HG03159 (cell line): ENCODE data around the gene PAX7.
"Not testable (repeated sequence)": the region's sequence is repeated elsewhere in the genome, so short reads cannot be mapped to it uniquely, and the experiment has no call there.

Experiments
- ATAC-seq: cut with Tn5 transposase; IDR thresholded peaks from one replicate; pipeline ENCODE4 v1.9.1; 2021; ENCODE audit warnings: mild to moderate bottlenecking, moderate library complexity; ENCODE audit not compliant: unreplicated experiment

The PAX7 gene

DNA sequence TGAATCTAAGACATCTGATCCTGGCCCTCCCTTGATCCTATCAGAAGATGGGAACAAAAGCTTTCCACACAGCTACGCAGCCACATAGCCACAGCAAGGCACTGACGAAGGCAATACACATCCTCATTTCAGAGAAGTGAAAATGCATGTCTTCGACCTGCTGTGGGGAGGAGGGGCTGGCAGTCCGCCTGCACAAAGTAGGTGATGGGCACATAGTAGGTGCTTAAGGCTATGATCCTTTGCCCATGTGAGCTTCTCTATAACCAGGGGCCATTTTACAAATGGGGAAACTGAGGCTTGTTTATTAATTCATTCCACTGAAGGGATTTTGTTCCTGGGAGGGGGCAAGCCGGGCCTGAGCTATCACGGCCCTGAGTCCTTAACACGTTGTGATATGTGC is 94.2 kb downstream of the PAX7 start:
- no peak for ATAC-seq

DNA sequence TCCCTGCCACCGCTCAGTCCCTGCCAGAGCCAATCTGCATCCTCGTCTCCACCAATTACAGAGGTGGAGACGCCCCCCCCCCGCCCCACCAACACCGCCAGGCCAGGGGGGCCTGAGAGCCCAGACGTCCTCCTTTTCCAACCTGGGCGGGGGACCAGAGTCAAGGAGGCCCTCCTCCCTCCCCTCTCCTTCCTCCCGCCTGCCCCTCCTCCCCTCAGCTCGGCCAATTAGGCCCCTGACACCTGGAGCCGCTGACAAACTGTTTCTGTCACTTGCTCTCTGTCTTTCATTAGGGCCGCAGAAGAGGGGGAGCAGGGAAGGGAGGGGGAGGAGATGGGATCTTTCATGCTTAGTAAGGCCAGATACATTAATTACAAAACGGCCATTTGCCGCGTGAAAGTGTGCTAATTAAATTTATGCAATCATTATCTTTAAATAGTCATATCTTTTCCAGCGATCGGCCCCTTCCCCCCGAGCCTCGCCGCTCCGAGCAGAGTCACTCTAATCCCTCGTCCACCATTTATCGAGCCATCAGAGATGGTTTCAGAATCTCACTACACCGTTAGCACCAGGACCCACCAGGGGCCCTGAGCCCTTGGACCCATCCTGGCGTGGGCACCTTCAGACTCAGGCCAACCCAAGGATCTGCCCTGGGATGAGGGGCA is 94.7 kb downstream of the PAX7 start:
- no peak for ATAC-seq

GRCh38 chr1:18726368-18726767 is 95.7 kb downstream of the PAX7 start:
- ATAC-seq: no peak

DNA sequence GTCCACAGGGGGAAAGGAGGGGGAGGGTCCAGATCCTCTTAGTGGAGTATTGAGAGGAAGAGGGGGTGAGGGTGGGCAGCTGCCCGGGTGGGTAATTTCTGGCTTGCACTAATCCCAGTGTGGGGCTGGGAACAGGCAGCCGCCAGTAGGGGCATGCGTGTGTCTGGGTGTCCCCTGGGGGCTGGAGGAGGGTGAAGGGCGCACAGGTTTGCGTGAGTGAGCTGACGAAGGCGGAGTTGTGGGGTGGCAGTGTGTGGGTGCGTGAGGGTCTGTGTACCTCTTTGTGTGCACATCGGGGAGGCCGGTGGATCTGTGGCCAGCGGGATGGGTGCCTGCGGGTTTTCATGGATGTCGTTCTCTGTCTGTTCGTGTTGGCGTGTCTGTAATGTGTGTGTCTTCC is 97.3 kb downstream of the PAX7 start:
- ATAC-seq: no peak

GRCh38 chr1:18730321-18730720 is 99.7 kb downstream of the PAX7 start:
- no peak for ATAC-seq

GRCh38 chr1:18731148-18731547 is 100.5 kb downstream of the PAX7 start:
- no peak for ATAC-seq

DNA sequence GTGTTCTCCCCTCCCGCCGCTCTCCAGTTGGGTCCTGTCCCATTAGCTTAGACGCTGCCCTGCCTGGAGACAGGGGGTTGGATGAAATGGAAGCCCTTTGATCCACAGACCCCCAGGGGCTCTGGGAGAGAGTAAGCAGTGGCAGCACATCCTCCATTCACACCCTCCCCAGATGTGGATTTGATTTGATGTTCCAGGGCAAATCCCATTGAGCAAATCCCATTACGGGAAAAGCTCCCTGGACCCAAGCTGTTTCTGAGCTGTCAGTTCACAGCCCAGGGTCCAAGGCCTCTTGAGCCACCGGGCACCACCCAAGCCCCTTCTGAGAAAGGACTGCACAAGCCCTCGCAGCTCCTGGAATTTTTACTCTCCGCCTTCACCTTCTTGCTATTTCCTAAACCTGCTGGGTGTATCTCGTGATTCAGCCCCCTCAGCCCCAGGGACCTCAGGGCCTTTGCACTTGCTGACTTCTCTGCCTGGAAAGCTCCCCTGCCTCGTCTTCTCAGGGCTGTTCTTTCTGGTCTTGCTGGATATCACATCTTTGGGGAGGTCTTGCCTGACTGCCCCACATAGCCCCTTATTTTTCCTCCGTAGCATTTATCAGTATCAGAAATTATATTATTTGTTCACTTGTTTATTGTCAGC is 101.1 kb downstream of the PAX7 start:
- ATAC-seq: no peak

- ATAC-seq: no peak
Measured at GRCh38 chr1:18732686-18733085, 102.0 kb downstream of the PAX7 start.

DNA sequence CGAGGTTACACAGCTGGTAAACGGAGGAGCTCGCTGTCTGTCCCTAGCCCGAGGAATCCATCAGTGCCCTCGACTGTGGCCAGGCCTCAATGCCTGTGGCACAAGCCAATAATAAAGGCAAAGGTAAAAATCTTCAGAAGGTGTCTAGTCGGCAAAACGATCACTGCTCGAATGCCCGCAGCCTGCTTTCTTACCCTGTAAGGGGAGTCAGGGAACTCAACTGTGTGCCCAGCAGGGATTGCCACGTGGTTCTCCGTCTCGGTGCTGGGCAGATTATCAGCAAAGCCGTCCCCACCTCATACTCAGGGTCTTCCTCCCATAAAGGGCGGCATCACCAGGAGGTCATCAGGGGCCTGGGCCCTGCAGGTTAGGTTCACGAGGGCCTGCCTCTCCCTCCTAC is 103.4 kb downstream of the PAX7 start:
- no peak for ATAC-seq

DNA sequence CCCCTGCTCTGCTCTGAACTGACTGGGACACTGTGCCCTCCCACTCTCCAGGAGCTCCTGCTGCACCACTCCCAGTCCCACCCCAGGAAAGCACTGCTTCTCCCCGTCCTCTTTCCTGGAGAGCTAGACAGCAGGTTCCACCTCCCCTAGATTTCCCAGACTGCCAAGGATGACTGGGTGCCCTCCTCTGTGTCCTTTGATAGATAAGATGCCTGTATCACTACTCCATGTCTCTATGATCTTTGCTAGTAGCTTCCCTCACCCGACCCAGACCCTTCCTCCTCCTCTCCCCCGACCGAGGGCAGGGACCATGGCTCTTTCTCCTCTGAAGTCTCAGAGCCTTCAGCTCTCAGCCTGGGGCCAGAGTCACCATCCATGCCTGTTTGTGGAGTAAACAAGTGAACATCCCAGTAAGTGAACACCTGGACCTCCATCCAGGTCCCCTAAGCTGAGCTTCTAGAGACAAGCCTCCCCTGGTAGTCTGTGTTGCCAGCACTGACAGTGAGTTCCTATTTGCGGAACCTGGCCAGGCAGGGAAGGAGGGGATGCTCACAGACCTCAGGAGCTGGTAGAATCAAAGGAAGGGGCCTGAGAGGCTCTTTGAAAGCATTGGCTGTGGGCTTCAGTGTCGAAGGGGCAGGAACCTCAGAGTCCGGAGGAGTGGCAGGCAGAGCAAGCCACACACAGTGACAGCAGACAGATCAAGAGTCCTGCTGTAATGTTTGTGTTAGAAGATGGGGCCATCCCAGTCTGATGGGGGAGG is 104.0 kb downstream of the PAX7 start:
- ATAC-seq: no peak

DNA sequence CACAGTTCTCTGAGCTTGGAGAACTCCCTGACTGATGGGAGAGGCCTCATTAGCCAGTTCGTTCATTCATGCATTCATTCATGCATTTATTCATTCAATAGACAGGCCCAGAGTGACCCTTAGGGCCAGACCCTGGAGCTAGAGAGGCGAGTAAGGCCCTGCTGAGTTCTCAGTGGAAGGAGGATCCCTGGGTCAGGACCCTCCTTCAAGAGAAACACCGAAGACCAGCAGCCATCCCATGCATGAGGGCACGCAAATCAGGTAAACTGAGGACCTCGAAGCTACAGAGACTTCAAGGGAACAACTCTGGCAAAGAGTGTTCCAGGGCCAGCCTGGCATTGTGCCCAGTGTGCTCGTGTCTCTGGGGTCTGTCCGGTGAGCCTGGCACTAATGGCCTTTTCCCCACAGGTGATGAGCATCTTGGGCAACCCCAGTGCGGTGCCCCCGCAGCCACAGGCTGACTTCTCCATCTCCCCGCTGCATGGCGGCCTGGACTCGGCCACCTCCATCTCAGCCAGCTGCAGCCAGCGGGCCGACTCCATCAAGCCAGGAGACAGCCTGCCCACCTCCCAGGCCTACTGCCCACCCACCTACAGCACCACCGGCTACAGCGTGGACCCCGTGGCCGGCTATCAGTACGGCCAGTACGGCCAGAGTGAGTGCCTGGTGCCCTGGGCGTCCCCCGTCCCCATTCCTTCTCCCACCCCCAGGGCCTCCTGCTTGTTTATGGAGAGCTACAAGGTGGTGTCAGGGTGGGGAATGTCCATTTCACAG is 104.8 kb downstream of the PAX7 start:
- no peak for ATAC-seq

DNA sequence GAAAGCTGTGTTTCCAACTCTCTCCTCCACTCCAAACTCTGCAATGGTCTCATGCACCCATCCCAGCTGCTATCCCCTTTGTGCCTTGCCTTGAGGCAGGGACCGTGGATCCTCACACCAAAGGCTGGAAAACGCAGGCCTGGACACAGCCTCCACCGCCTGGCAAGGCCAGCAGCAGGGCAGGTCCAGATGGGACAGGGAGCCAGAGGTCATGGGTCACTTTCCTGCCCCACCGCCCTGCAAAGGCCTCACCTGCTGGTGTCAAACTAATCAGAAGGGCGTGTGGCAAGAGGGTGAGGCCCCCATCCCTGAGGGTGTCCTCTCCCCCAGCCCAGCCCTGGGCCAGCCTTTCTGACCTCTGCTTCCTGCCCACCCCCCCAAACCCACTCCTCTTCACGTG is 106.3 kb downstream of the PAX7 start:
- ATAC-seq: no peak

- ATAC-seq: no peak
Measured at GRCh38 chr1:18738126-18738525, 107.5 kb downstream of the PAX7 start.

DNA sequence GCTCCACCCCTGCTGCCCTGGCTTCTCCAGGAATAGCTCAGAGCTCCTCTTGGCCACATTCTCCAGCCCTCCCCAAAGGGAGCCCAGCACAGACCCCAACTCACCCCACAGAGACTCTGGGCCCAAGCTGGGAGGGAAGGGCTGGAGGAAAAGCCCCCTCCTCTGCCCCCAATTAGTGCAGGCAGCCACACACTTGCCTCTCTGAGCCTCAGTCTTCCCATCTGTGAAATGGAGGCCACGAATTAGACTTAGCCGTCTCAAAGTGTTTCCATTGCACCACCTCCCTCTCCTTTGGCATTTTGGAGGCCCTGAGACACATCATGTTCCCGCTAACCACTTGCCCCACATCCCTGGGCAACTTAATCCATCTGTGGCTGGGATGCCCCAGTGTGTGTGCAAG is 108.0 kb downstream of the PAX7 start:
- ATAC-seq: no peak

- ATAC-seq: no peak
Measured at GRCh38 chr1:18739408-18739807, 108.8 kb downstream of the PAX7 start.

- no peak for ATAC-seq
Measured at GRCh38 chr1:18739897-18740296, 109.3 kb downstream of the PAX7 start.

DNA sequence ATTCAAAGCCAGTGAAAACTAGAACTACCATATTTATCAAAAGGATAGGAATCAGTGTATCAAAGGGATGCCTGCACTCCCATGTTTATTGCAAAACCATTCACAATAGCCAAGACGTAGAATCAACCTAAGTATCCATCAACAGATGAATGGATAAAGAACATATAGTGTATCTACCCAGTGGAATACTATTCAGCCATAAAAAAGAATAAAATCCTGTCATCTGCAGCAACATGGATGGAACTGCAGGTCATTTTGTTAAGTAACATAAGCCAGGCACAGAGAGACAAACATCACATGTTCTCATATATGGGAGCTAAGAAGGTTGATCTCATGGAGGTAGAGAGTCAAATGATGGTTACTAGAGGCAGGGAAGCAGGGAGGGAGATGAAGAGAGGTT is 110.0 kb downstream of the PAX7 start:
- ATAC-seq: no peak

DNA sequence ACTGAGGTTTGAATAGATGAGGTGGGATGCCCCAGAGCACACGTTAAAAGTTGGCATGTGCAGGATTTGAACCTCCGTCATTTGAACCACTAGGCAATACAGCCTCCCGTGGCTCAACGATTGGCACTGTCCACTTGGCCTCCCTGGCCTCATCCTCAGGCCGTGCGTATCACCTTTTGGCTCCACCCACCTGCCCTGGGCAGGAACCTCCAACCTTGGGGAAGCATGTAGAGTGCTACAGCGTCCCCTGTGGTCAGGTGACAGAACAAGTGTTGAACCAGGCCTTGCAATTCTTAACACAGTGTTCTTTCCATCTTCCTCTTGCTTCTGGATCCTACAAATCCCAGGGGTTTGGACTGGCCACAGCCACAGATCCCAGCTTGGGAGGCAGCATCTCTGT is 112.6 kb downstream of the PAX7 start:
- ATAC-seq: no peak

DNA sequence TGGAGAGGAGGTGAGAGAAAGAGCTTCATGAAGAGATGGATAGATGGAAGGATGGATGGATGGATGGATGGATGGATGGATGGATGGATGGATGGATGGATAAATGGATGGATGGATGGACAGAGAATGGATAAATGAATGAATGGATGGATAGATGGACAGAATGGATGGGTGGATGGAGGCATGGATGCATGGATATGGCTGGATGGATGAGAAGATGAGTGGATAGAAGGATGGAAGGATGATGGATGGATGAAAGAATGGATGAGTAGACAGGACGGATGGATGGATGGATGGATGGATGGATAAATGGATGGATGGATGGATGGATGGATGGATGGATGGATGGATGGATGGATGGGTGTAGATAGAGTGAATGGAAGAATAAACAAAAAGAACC is 113.7 kb downstream of the PAX7 start:
- not testable (repeated sequence) for ATAC-seq

- no peak for ATAC-seq
Measured at GRCh38 chr1:18746981-18747380, 116.3 kb downstream of the PAX7 start.

DNA sequence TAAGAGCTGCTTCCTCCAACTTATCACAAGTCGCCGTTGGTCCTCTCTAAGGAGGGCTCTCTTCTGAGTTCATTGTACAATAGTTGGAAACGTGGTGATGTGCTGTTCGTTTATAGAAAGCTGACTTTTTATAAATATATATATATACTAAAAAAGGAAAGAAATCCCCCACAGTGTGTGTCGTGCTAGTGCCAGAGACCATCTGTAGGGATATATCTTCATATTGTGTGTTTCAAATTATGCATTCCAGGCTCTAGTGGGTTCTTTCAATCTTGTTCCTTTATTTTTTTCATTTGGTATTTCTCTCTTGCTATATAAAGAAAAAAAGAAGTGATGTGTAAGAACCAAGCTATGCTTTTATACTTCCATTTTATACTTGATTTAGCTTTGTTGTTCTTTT is 117.0 kb downstream of the PAX7 start:
- ATAC-seq: no peak
